ENCODE data around the gene IRF8.
"Not testable (repeated sequence)": the region's sequence is repeated elsewhere in the genome, so short reads cannot be mapped to it uniquely, and the experiment has no call there.

IRF8 gene

DNA sequence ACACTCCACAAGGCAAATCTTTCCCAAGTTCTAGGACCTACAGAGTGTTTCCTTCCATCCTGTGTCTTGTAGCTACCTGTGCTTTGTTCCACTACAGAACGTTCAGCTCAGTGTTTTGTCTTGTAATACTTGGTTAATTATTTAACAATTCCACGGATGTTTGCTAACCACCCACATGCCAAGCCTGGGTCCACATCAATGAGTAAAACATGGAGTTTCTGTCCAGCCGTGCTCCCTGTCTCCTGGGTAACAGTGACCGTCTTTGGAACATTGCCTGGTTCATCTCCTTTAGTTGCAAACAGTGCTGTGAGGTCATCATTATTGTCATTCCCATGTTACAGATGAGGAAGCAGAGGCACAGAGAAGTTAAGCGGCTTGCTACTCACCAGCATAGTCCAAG, 41.3 kb downstream of the IRF8 start:
- no peak for DNase-seq

DNA sequence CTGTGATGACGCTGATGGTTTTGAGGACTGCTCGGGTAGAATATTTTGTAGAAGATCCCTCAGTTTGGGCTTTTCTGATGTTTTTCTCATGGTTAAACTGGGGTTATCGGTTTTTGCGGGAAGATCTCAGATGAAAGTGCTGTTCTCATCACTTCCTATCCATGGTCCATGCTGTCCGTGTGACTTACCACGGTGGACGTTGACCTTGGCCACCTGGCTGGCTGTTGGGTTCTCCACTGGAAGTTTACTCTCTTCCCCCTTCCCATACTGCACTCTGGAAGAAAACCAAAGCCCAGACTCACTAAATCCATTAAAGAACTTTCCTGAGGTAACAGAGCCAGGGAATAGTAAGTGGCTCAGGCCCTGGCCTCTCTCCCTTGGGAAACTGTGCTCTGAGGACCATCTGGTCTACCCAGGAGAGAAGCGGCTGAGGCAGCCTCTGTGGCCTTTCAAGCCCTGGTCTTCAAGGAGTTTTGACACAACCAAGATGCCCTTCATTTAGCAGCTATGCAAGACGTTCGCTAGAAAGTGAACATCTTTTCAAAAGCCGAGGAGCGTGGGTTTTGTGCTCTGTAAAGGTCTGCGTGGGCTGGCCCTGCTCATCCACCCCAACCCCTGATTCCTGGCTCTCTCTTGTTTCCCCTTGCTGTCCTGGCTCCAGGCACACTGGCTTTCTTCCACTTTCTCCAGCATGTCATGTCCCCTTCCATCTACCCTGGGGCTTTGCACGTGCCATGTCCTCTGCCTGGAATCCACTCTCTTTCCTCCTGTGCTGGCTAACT, 43.1 kb downstream of the IRF8 start:
- DNase-seq: no peak

DNA sequence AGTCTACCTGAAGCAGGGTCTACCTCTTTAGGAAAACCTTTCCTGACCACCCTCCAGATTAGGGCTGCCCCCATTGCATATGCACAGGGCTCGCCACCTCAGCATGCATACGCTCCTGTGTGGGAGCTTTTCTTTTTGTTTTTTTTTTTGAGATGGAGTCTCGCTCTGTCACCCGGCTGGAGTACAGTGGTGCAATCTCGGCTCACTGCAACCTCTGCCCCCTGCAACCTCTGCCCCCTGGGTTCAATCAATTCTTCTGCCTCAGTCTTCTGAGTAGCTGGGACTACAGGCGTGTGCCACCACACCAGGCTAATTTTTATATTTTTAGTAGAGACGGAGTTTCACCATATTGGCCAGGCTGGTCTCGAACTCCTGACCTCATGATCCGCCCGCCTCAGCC, 43.7 kb downstream of the IRF8 start:
- DNase-seq: not testable (repeated sequence)

DNA sequence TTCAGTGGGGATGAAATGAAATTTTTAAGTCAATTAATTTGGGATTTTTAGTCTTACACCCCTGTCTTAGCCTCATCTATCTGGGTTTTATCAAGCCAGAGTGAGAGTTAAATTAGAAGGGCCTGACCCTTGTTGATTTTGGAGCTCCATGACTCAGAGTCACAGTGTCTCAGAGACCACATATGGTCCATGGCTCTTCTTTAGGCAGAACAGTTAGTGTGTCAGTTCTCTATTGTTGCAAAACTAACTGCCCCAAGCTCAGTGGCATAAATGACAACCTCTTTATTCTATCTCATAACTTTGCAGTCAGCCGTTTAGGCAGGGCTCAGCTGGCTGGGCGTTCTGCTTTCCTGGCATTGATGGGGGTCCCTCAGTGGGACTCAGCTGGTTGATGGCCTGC, 44.7 kb downstream of the IRF8 start:
- no peak for DNase-seq

DNA sequence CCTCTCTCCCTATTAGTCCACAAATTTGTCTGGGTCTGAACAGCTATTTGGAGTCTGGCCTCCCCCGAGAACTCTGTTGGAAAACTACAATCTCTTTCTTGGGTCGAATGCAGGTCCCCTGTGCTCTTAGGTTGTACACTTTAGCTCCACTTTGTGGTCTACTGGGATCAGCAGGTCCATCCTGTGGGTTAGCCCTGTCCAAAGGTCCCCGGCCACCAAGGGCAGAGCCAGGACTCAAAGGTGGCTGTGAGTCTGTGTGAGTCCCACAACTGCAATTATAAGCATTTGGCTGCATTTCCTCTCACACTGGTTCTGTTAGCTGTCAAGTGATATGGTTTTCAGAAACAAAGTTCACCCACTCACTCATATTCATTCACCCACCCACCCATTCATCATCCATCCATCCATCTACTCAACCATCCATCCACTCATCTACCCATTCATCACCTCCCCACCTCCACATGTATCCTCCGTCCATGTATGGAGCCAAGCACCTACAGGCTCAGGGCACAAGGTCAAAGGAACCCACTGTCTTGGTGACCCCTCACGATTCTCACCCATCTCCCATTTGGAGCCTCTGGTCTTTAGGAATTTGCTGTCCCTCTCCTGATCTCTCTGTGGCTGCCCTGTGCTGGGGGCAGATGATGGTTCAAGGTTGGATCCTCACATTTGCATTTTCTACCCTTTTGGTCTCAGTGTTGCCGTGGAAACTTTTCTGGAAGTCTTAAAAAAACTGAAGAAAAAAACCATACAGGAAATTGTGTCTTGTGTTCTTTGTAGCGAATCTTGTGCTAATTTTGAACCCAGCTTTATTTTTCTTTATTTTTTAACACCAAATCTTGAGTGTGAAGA, 45.8 kb downstream of the IRF8 start:
- DNase-seq: no peak

DNA sequence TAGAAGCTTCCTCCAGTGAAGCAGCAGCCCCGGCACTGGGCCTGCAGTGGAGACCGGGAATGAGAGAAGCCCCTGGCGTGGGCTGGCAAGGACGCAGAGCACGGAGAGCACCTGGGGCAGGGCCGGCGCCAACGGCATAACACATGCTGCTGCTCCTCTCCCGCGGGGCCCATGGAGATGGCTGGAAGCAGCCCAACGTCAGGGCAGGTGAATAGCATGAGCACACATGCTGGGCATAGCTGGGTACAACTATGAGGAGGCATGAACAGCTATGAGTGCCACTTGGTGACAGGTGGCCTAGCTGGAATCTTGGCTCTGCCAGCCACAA, 46.4 kb downstream of the IRF8 start:
- no peak for DNase-seq

DNA sequence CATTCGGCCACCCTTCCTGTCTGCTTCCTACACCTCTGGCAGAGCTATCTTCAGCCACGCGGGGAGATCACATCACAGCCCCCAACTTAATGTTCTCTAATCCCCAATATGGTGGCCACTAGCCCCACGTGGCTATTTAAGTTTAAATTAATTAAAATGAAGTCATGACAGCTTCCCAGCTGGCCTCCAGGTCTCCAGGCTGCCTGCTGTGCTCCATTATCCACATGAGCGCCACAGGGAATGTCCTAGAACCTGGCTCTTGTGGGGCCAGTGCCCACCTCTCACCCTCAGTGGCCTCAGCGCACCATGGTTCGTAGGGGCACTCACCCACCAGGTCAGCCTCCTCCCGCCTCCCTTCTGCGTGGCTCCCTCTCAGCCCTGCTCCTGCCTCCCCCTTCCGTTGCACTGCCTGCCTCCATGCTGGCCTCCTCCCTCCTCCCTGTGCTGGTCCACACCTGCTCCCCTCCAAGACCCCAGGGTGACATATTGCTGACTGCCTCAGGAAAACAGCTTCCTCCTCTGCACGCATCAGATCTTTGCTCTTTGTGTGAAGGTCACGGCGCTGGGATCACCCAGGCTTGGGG, 47.7 kb downstream of the IRF8 start:
- no peak for DNase-seq

DNA sequence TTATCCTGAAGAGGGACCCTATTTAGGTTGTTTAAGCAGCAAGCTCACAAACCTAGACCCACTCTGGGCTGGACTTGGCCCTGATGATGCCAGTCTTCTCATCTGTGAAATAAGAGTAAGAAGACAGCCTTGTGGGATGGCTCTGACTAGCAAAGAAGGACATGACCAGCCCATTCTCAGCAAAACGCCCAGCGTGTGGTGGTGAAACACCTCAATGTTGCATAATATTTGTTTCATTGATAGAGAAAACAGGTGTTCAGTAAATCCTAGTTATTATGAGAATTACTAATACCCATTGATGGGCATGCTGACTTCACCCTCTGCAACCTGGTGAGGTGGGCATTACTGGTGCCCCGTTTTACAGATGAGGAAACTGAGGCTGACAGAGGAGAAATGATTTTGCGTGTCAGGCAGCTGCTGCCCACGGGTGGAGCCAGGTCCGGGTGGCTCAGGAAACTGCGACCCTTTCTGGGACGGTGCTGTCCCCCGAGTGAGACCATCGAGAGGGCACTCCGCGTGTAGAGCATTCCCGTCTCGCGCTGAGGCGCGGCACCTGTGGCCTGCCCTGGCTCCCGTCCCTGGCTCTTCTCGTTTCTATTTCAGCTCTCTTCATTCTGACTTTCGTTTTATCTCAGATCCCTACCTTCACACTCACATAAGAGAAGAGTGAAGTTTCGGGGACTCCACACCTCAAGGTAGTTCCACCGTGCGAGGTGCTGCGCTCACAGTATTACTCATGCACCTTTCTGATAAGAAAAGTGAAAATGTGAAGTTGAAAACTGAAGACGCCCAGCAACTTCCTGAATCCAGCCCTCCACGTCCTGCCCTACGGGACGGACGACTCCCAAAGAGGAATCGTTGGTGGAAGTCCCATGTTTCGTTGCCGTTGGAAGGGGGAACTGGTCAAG, 48.5 kb downstream of the IRF8 start:
- peak; percentile 29 for DNase-seq

DNA sequence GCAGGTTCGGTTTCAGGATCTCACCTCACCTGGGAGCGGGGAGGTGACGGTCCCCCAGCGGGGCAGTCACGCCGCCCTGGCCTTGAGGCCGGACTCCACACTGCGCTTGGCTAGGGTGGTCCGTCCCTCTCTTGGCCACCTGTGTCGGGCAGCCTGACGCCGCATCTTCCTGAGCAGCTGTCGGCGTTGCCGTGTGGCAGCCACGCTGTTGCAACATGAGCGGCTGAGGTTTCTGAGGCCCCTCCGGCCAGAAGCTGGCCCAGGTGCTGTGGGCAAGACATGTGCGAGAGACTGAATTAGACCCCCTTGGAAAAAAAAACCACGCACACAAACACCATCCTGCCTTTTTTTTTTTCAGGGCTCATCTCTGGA, 49.2 kb downstream of the IRF8 start:
- no peak for DNase-seq

DNA sequence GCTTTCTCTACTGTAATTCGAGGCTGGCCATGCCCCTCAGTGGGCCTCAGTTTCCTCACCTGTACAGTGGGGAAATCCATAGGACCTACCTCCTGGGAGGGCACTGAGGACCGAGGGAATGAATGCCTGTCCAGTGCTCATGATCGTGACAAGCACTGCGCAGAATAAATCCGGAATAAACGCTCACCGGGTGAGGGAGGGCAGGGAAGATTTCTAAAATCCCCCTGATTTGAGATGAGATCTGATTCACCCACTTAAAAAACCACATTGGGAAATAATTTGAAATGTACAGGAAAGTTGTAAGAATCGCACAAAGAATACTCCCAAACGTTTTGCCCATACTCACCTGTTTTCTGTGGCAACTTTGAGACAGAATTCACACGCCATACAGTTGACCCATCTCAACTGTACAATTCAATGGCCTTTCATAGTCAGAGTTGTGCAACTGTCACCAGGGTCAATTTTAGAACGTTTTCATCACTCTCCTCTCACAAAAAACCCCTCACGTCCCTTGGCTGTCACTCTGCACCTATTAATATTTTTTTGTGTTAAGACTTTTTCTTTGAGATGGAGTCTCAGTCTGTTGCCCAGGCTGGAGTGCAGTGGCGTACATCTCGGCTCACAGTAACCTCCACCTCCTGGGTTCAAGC, 49.8 kb downstream of the IRF8 start:
- no peak for DNase-seq

DNA sequence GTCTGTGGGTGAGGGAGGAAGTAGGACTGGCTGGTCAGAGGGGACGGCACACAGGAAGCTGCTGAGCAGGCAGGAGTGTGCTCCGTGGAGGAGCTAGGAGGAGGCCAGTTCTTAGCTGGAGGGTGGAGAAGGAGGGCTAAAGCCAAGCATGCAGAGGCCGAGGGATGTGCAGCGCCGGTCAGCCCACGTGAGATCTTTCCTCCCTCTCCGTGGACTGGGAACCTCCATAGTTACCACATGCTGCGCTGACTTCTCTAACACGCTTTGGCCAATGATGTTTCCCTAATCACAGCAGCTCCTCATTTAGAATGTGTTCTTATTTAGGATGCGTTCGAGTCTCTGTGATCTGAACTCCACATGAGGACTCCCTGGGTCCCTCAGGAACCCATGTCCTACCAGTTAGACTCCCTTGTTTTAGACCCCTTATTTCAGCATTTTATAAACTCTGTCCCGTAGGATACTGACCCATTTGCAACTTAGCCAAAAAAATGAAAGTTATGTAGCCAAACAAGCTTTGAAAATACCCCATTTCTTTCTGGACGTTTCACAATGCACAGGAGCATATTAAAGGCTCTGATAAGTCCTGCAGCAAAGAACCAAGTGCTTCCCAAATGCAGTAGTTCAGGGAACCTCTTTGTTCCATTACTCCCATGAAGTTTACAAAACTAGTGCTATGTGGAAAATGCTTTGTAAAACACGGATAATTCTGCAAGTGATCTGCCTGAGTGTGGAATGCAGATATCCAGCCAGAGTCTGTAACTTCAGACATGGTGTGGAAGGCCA, 51.4 kb downstream of the IRF8 start:
- no peak for DNase-seq

DNA sequence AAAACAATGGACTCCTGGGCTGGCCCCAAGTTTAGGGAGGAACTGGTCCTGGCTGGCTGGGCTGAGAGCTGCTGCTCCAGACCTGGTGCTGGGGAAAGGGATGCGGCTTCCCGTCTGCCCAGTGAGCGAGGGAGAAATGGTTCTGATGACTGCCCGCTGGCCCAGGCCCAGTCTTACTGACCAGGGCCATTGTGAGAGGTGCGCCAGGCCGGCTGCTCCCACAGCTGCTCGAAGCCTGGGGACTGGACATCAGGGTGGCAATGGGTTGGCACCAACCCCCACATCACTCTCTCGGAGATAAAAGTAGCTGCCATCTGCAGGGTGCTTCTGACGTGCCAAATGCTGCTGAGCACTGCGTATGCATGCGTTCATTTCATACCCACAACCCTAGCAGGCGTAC, 53.2 kb downstream of the IRF8 start:
- no peak for DNase-seq

DNA sequence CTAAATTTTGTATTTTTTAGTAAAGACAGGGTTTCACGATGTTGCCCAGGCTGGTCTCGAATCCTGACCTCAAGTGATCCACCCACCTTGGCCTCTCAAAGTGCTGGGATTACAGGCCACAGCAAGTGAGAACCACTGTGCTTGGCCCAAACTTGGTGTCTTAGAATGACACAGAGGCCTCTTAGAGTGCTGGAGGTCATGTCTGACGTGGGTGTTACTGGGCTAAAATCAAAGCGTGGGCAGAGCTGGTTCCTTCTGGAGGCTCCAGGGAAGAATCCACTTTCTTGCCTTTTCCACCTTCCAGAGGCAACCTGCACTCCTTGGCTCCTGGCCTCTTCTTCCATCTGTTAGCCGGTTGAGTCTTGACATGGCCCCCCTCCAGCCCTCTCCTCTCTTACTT, 53.8 kb downstream of the IRF8 start:
- DNase-seq: no peak

DNA sequence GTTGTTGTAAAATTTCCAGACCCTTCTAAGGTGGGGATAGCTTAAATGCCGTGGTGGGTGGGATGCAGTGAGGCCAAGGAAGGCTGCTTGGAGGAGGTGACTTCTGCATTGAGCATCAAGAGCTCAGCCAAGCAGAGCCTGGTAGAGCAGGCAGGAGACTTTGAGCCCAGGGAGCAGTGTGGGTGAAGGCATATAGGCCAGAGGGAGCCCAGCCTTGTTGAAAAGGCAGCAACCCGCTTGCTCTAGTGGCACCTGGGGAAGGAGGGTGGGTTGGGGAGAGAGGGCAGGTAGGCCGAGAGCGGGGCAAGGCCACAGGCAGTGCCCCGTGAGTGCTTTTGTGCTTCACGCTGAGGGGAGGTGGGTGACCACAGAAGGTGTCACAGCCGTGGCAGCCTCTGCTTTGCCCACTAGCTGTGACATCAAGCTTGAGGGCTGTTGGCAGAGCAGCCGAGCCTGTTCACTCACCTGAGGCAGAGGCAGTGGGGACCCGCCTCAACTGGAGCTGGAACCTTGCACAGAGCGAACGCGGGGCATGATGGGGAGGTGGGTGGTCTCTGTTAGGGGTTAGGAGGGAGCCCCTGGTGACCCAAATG, 56.1 kb downstream of the IRF8 start:
- DNase-seq: no peak

DNA sequence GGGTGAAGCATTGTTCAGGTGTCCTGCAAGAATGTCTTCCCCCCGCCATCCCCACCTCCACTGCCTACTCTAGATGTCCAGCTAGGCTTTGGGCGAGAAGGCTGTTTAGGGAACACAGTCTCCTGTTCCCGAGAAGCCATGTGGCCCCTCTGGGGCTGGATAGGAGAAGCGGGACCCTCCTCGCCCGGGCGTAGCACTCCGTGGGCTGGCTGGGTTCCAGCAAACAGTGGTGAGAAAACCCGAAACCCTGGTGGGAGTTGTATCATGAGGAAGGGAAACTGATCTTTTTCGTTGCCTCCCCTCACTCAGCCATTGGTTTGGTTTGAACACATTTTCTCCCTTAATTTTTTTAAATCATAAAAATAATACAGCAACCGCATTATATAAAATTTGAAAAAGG, 56.6 kb downstream of the IRF8 start:
- no peak for DNase-seq

DNA sequence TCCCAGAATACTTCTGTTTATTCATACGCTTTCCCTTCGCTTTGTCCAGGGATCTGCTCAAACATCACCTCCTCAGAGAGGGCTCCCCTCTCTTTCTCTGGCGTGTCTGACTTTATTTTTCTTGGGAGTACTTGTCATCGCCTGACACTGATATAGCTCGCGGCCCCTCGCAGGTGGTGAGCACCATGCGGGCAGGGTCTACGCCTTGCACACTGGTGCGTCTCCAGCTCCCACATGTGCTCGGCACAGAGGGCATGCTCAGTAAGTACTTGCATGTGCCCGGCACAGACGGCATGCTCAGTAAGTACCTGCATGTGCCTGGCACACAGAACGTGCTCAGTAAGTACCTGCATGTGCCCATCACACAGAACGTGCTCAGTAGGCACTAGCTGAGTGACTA, 57.5 kb downstream of the IRF8 start:
- DNase-seq: no peak

DNA sequence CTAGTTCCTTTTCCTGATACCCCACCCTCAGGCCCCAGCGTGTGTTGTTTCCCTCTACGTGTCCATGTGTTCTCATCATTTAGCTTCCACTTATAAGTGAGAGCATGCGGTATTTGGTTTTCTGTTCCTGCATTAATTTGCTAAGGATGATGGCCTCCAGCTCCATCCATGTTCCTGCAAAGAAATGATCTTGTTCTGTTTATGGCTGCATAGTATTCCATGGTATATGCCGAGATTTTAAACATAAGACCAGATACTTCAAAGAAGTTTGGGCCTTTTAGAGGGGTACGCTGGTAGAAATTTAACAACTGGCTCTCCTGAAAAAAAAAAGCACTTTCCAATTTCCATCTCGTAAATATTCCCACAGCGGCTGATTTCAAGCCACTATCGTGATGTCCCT, 59.8 kb downstream of the IRF8 start:
- no peak for DNase-seq

DNA sequence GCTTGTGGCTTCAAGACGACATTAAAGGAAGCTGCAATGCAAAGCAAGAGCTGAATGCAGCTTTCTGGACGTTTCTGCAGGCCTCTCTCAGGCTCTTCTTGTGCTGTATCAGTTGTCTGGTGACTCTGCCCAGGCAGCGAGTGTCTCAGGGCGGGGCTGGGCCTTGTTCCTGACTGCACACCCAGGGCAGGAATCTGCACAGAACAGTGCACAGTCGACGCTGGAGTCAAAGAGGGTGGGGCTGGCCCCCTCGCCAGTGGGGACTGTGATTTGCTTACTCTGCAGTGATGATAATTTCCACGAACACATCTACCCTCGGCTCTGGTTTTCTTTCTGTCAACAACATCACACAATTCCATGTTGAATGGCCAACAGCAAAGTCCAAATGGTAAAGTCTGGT, 60.7 kb downstream of the IRF8 start:
- DNase-seq: no peak

DNA sequence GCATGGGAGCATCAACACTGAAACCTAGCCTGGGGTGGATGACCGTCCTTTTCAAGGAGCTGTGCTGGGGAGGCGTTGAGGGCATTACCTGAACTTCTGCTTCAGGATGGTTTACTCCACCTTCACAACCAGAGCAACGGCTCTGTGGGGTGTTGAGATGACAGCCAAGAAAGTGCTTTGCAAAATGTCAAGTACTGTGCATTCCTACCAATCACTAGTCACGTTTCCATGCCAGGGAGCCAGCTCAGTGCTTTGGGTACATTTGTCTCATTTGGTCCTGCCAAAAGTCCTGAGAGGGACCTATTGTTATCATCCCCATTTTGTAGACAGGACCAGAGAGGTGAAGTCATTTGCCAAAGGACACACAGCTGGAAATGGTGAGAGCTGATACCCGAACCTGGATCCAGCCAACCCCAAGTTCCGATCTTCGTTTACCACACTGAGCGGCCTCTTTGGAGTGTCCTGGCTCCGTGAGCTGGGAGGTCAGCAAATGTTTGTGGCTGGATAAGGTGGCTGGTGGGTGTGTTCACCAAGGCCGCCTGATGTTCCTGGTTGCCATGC, 61.6 kb downstream of the IRF8 start:
- no peak for DNase-seq

DNA sequence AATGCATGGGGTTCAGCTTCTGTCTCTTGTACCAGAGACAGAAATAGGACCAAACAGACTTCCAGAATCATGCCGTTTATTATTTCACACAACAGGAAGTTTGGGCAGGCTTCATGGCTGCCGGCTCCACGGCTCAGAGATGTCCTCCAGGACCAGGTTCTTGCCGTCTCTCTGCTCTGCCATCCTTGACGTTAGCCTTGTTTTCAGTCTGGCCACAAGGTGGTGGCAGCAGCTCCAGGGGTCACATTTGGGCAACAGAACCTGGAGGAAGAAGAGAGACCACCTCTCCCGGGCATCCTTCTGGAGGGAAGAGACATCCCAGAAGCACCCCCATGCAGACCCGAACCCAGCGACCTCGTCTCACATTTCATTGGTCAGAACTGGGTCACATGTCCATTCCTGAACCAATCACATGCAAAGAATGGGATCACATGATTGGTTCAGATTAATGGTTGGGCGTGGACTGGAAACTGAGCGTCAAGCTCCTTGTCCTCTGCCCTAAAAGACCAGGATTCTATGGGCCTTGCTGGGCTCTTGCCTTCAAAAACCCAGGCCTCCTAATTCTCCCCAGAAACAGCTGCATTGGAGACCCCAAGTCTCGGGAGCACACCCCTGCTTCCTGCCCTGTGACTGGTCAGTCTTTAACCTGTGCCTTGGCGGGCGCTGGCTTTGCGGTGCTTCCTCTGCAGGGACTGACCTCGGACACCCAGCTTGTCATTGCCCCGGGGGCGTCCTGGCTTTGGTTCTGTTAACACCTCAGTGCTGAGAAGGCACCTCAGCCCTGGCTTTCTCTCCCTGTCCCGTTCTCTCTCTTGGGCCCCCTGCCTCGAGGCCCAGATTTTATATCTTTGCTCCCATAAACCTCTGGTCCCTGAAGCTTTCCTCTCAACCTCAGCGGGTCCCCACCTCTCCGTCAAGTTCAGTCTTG, 63.3 kb downstream of the IRF8 start:
- DNase-seq: no peak
